Hepatocyte (in vitro differentiated cells): ENCODE data around the gene AZU1. TPM values are rescaled to one million over a fixed set of nuclear protein-coding genes. Genes with fewer than 3 reads are reported as not detected.
A peak's percentile ranks its signal among the peaks of the same experiment; 100 is the strongest.

Experiments
- DNase-seq: peaks from one replicate; pipeline ENCODE4 v3.0.0-alpha.2; 2016; ENCODE audit warnings: low spot score
- H2AFZ ChIP-seq: fragments of 200-600 bp; sonication (generic); 2 replicates; pipeline ENCODE4 v1.6.0; 2016; ENCODE audit warnings: antibody characterized with exemption, mild to moderate bottlenecking
- H3K27ac ChIP-seq: fragments of 200-600 bp; sonication (generic); 2 replicates; pipeline ENCODE4 v1.5.1; 2016; ENCODE audit warnings: mild to moderate bottlenecking
- H3K27me3 ChIP-seq: fragments of 200-600 bp; sonication (generic); 2 replicates; pipeline ENCODE4 v1.6.1; 2016
- H3K36me3 ChIP-seq: fragments of 200-600 bp; sonication (generic); replicated peaks from 2 replicates; pipeline ENCODE4 v1.5.1; 2016; ENCODE audit warnings: low read depth; ENCODE audit not compliant: insufficient read depth
- H3K4me1 ChIP-seq: fragments of 200-600 bp; sonication (generic); 2 replicates; pipeline ENCODE4 v1.5.1; 2016; ENCODE audit warnings: mild to moderate bottlenecking, moderate library complexity; ENCODE audit not compliant: insufficient read depth
- H3K4me2 ChIP-seq: fragments of 200-600 bp; sonication (generic); 2 replicates; pipeline ENCODE4 v1.6.0; 2016
- H3K4me3 ChIP-seq: fragments of 200-600 bp; sonication (generic); 2 replicates; pipeline ENCODE4 v1.5.1; 2016; ENCODE audit warnings: mild to moderate bottlenecking
- H3K79me2 ChIP-seq: fragments of 200-600 bp; sonication (generic); 2 replicates; pipeline ENCODE4 v1.6.0; 2017; ENCODE audit warnings: mild to moderate bottlenecking
- H3K9me2 ChIP-seq: fragments of 200-600 bp; sonication (generic); replicated peaks from 2 replicates; pipeline ENCODE4 v1.6.0; 2017; ENCODE audit warnings: mild to moderate bottlenecking; ENCODE audit not compliant: insufficient read depth
- H3K9me3 ChIP-seq: fragments of 200-600 bp; sonication (generic); 2 replicates; pipeline ENCODE4 v1.5.1; 2016; ENCODE audit warnings: low read depth, mild to moderate bottlenecking
- H4K20me1 ChIP-seq: fragments of 200-600 bp; sonication (generic); 2 replicates; pipeline ENCODE4 v1.6.0; 2016; ENCODE audit warnings: mild to moderate bottlenecking; ENCODE audit not compliant: insufficient read depth, poor library complexity, severe bottlenecking
- EZH2 ChIP-seq: fragments of 200-600 bp; sonication (generic); IDR thresholded peaks from 2 replicates; pipeline ENCODE4 v1.6.1; 2016; ENCODE audit warnings: antibody characterized with exemption, mild to moderate bottlenecking, borderline replicate concordance
- EZH2phosphoT487 ChIP-seq: fragments of 200-600 bp; sonication (generic); IDR thresholded peaks from one replicate; pipeline ENCODE4 v1.6.1; 2018; ENCODE audit warnings: antibody characterized with exemption, mild to moderate bottlenecking, low read depth, moderate library complexity; ENCODE audit not compliant: unreplicated experiment, severe bottlenecking
- WGBS: methylation state at CpG from one replicate; pipeline ENCODE4 v1.1.6; 2016; ENCODE audit warnings: low lambda C conversion rate; ENCODE audit errors: missing lambda C conversion rate; 5-methylcytosine and 5-hydroxymethylcytosine counted together
- polyA plus RNA-seq: library from polyadenylated mRNA; unstranded; fragments of >200 nt; fragmentation: Nextera tagmentation; extraction: Ambion mirVana; gene quantifications from 2 replicates; pipeline ENCODE4 v1.2.1, GENCODE V29; 2016
- total RNA-seq: library from RNA; depleted of rRNA; stranded (reverse); fragments of >200 nt; gene quantifications from 2 replicates; pipeline ENCODE4 v1.2.3, GENCODE V29; 2014
- TF ChIP-seq, protein P1 (sequence below): fragments of 200-600 bp; sonication (generic); IDR thresholded peaks from 2 replicates; pipeline ENCODE4 v1.5.1; 2016; ENCODE audit warnings: antibody characterized with exemption, mild to moderate bottlenecking; ENCODE audit not compliant: poor library complexity

Gene AZU1
- total and polyA plus RNA-seq, 2 experiments from 2014 or later, result 0.94 TPM; not detected in 1

DNA sequence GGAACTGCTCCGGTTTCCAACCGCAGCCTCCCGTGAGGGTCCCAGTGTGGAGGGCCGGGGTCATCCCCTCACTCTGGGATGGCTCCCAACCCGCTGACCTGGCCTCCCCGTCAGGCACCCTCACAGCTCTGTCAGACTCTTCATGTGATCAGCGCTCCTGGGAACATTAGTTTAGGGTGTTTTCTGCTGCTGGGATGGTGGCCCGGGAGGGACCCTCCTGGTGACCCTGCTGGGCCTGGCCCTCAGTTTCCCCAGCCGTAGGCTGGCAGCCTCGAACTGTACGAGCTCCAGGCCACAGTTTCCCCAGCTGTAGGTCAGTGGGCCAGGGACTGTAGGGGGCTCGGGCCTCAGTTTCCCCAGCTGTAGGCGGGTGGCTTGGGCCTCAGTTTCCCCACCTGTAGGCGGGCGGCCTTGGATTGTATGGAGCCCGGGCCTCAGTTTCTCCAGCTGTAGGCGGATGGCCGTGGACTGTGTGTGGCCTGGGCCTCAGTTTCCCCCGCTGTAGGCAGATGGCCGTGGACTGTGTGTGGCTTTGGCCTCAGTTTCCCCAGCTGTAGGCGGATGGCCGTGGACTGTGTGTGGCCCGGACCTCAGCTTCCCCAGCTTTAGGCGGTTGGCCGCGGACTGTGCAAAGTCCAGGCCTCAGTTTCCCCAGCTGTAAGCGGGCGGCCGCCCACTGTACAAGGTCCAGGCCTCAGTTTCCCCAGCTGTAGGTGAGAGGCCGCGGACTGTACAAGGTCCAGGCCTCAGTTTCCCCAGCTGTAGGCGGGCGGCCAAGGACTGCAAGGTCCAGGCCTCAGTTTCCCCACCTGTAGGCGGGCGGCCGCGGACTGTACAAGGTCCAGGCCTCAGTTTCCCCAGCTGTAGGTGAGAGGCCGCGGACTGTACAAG lies 31.7 kb upstream of the AZU1 start:
- Histone ChIP-seq H3K4me3 (peak overlapping the region; percentile 30), H3K9me3 (no peaks in the 10 kb centered on the region), H3K9me2 (no peaks in the 10 kb centered on the region), H4K20me1 (peaks cover 31% of the 10 kb centered on the region), H2AFZ (peak overlapping the region; percentile 55), H3K27ac (peak overlapping the region; percentile 82), H3K4me1 (peaks cover 18% of the 10 kb centered on the region), H3K79me2 (peaks cover 34% of the 10 kb centered on the region), H3K27me3 (no peaks in the 10 kb centered on the region), H3K36me3 (no peaks in the 10 kb centered on the region), H3K4me2 (peak overlapping the region; percentile 83)
- no peak for DNase-seq
- TF ChIP-seq EZH2phosphoT487, result no peak
- TF ChIP-seq EZH2, result no peak
- TF ChIP-seq, protein P1, sequence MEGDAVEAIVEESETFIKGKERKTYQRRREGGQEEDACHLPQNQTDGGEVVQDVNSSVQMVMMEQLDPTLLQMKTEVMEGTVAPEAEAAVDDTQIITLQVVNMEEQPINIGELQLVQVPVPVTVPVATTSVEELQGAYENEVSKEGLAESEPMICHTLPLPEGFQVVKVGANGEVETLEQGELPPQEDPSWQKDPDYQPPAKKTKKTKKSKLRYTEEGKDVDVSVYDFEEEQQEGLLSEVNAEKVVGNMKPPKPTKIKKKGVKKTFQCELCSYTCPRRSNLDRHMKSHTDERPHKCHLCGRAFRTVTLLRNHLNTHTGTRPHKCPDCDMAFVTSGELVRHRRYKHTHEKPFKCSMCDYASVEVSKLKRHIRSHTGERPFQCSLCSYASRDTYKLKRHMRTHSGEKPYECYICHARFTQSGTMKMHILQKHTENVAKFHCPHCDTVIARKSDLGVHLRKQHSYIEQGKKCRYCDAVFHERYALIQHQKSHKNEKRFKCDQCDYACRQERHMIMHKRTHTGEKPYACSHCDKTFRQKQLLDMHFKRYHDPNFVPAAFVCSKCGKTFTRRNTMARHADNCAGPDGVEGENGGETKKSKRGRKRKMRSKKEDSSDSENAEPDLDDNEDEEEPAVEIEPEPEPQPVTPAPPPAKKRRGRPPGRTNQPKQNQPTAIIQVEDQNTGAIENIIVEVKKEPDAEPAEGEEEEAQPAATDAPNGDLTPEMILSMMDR, result no peak
- 94% methylated on average over 38 of the region's 39 CpGs for WGBS

DNA sequence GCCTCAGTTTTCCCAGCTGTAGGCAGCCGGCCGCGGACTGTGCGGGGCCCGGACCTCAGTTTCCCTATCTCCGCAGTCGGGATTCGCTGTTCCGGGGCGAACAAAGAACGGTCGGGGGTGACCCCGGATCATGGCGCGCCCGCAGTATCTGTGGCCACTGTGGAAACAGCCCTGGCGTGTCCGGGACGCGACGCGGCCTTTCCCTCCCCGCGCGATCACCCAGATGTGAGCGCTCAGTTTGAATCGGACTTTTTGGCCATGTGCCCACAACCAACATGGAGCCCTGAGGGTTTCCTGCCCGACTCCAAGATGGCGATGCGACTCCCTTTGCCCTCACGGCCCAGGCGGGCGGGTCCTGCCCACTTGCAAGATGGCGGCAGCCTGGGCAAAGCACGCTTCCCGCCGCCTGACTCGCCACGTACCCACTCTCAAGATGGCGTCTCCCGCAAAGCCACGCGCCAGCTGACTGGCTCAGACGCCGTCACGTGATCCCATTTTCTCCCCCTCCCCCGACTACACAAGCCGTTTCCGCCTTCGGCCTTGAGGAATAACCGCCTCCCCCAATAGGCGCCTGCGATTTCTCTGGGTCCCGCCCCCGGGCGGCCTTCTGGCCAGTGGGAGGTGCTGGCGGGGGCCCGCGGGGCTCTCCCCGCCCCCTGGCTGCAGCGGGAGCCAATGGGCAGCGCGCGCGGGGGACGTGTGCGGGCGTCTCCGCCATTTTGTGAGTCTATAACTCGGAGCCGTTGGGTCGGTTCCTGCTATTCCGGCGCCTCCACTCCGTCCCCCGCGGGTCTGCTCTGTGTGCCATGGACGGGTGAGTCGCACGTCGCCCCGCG lies 30.7 kb upstream of the AZU1 start, which contains the start of gene PTBP1:
TSS of gene PTBP1 (plus strand) at position 761 of the 836 bp plus-strand sequence. CDS start at position 807, 46 bp downstream.
- Histone ChIP-seq H3K9me3 (no peaks in the 10 kb centered on the region), H3K9me2 (no peaks in the 10 kb centered on the region), H3K27ac (peak within 1 kb of the TSS; percentile 97), H2AFZ (peak within 1 kb of the TSS; percentile 55), H3K36me3 (no peaks in the 10 kb centered on the region), H3K4me3 (peak within 1 kb of the TSS; percentile 100), H3K4me2 (peak within 1 kb of the TSS; percentile 98), H3K4me1 (peaks cover 27% of the 10 kb centered on the region), H3K27me3 (no peaks in the 10 kb centered on the region), H4K20me1 (peaks cover 41% of the 10 kb centered on the region), H3K79me2 (peaks cover 44% of the 10 kb centered on the region)
- DNase-seq, result peak; percentile 100
- TF ChIP-seq, protein P1, result no peak
- TF ChIP-seq EZH2, result no peak
- TF ChIP-seq EZH2phosphoT487, result no peak
- WGBS, result 3% methylated on average over 52 of the region's 83 CpGs

DNA sequence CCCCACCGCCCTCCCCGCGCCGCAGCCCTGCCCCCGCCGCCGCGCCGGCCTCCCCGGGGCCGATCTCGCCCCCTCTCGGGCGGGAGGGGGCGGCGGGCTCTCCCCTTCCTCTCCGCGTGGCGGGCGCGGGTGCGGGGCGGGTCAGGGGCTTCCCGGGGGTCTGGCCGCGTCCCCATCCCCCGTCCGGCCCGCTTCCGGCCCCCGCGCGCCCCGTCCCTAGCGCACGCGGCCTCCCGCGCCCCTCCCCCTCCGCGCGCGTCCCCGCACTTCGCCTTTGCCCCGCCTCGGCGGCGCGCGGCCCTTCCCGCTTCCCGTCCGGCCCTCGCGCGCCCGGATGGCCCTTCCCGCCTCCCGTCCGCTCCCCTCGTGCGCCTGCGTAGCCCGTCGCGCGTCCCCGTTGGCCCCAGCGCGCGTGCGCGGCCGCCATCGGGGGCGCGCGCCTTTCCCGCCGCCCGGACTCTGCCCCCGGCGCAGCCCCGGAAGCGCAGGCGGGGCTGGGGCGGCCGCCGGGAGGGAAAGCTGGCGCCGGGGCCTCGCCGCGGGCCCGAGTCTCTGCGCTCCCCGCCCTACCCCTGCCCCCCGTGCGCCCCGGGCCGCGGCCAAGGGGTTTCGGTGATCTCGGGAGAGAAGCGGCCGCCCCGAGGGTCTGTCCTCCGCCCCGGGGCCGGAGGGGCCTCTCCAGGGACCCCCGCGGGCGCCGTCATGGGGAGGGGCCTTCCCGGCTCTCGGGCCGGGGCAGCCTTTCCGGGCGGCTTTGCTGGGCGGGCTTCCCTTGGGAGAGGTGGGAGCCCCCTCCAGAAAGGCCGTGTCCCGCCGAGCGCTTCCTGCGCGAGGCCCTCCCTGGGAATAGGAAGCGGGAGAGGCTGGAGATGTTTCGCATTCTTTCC lies 29.9 kb upstream of the AZU1 start:
- H3K9me3 ChIP-seq, result no peaks in the 10 kb centered on the region
- under 1% methylated on average over 16 of the region's 129 CpGs for WGBS
- H3K27me3 ChIP-seq, result no peaks in the 10 kb centered on the region
- peaks cover 36% of the 10 kb centered on the region for H3K4me1 ChIP-seq
- DNase-seq, result peak; percentile 97
- peaks cover 49% of the 10 kb centered on the region for H4K20me1 ChIP-seq
- TF ChIP-seq EZH2phosphoT487, result no peak
- peak overlapping the region; percentile 98 for H3K4me2 ChIP-seq
- H3K36me3 ChIP-seq, result no peaks in the 10 kb centered on the region
- H3K9me2 ChIP-seq, result no peaks in the 10 kb centered on the region
- peak overlapping the region; percentile 100 for H3K4me3 ChIP-seq
- peaks cover 53% of the 10 kb centered on the region for H3K79me2 ChIP-seq
- H2AFZ ChIP-seq, result no peak overlapping the region
- peak overlapping the region; percentile 97 for H3K27ac ChIP-seq
